GM18508 (cell line): ENCODE measurements around the gene SRGAP1.
"Not testable (repeated sequence)": the region's sequence is repeated elsewhere in the genome, so short reads cannot be mapped to it uniquely, and the experiment has no call there.

ENCODE experiments used
- ATAC-seq: cut with Tn5 transposase; IDR thresholded peaks from one replicate; pipeline ENCODE4 v1.9.1; 2021; ENCODE audit warnings: moderate number of reproducible peaks; ENCODE audit not compliant: insufficient read depth, unreplicated experiment

The SRGAP1 gene

GRCh38 chr12:63863658-63864453 is 19.4 kb downstream of the SRGAP1 start:
- ATAC-seq = no peak

- ATAC-seq = no peak
Observed at GRCh38 chr12:63864454-63864706, 19.9 kb downstream of the SRGAP1 start.

- ATAC-seq = no peak
Observed at GRCh38 chr12:63865448-63865847, 20.9 kb downstream of the SRGAP1 start.

GRCh38 chr12:63867053-63867452 is 22.6 kb downstream of the SRGAP1 start:
- ATAC-seq = no peak

GRCh38 chr12:63869656-63870055 is 25.2 kb downstream of the SRGAP1 start:
- ATAC-seq = no peak

GRCh38 chr12:63870838-63871237 is 26.3 kb downstream of the SRGAP1 start:
- no peak for ATAC-seq

- ATAC-seq = no peak
Observed at GRCh38 chr12:63874897-63875480, 30.5 kb downstream of the SRGAP1 start.

GRCh38 chr12:63875703-63876102 is 31.2 kb downstream of the SRGAP1 start:
- ATAC-seq = no peak

GRCh38 chr12:63876980-63877379 is 32.5 kb downstream of the SRGAP1 start:
- no peak for ATAC-seq

- no peak for ATAC-seq
Observed at GRCh38 chr12:63877693-63878092, 33.2 kb downstream of the SRGAP1 start.

- ATAC-seq = not testable (repeated sequence)
Observed at GRCh38 chr12:63880235-63880634, 35.7 kb downstream of the SRGAP1 start.

- no peak for ATAC-seq
Observed at GRCh38 chr12:63880742-63881263, 36.3 kb downstream of the SRGAP1 start.

- ATAC-seq = no peak
Observed at GRCh38 chr12:63882844-63883243, 38.3 kb downstream of the SRGAP1 start.

GRCh38 chr12:63885401-63885800 is 40.9 kb downstream of the SRGAP1 start:
- ATAC-seq = no peak

GRCh38 chr12:63888908-63889635 is 44.6 kb downstream of the SRGAP1 start:
- ATAC-seq = no peak

GRCh38 chr12:63889721-63890509 is 45.4 kb downstream of the SRGAP1 start:
- no peak for ATAC-seq

GRCh38 chr12:63893170-63893569 is 48.7 kb downstream of the SRGAP1 start:
- ATAC-seq = no peak

- no peak for ATAC-seq
Observed at GRCh38 chr12:63894132-63894531, 49.6 kb downstream of the SRGAP1 start.

- ATAC-seq = no peak
Observed at GRCh38 chr12:63895841-63896240, 51.3 kb downstream of the SRGAP1 start.

- no peak for ATAC-seq
Observed at GRCh38 chr12:63897931-63898330, 53.4 kb downstream of the SRGAP1 start.
